ENCODE measurements around the gene NADK. TPM values are rescaled to one million over a fixed set of nuclear protein-coding genes. Genes with fewer than 3 reads are reported as not detected.

NADK gene
- total RNA-seq, 1 experiment from 2014 or later, result 101 TPM

DNA sequence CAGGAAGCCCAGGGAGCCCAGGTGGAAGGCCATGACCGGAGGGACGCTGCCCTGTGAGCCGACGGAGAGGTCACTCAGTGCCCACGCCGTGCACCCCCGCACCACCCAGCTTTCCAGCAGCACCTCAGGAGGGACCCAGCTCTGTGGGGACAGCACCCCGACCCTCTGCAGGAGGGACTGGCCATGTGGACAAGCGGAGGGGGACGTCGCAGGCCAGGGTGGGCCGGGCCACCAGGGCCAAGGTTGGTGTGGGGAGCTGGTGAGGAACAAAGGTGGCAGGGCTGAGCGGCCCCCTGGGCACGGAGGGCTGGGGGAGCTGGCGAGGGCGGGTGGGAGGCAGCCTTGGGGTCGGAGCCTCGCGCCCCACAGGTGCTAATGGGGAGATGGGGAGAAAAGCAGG, 22.8 kb downstream of the NADK start:
- DNase-seq (ENCODE audit: low read depth, low spot score), result no peak
- H3K27me3 ChIP-seq (ENCODE audit: control insufficient read depth, insufficient read depth, low read length), result no peaks in the 10 kb centered on the region
- no peak overlapping the region for H3K4me3 ChIP-seq (ENCODE audit: low read depth in 2 of 2, low read length in 2 of 2)
- in situ Hi-C loops (cut with HindIII; ENCODE audit: low pct_unique_long_range_greater_than_20kb, low sequenced_read_pairs) (no loop called here), intact Hi-C loops (cut with micrococcal nuclease; ENCODE audit: unreplicated experiment) (no loop called here)
- H3K27ac ChIP-seq (ENCODE audit: low read length), result no peak overlapping the region
- no peaks in the 10 kb centered on the region for H3K36me3 ChIP-seq (ENCODE audit: control insufficient read depth, insufficient read depth, low read length)
- TF ChIP-seq TCF7L2 (IDR thresholded peaks at IDR 0.05; ENCODE audit: low read depth, low read length) (no peak), SIN3A (IDR thresholded peaks at IDR 0.05; ENCODE audit: borderline replicate concordance, insufficient read depth, low read depth, low read length) (no peak), POLR2AphosphoS5 (IDR thresholded peaks at IDR 0.05; ENCODE audit: low read depth, low read length) (no peak)
- TF ChIP-seq, protein P1, sequence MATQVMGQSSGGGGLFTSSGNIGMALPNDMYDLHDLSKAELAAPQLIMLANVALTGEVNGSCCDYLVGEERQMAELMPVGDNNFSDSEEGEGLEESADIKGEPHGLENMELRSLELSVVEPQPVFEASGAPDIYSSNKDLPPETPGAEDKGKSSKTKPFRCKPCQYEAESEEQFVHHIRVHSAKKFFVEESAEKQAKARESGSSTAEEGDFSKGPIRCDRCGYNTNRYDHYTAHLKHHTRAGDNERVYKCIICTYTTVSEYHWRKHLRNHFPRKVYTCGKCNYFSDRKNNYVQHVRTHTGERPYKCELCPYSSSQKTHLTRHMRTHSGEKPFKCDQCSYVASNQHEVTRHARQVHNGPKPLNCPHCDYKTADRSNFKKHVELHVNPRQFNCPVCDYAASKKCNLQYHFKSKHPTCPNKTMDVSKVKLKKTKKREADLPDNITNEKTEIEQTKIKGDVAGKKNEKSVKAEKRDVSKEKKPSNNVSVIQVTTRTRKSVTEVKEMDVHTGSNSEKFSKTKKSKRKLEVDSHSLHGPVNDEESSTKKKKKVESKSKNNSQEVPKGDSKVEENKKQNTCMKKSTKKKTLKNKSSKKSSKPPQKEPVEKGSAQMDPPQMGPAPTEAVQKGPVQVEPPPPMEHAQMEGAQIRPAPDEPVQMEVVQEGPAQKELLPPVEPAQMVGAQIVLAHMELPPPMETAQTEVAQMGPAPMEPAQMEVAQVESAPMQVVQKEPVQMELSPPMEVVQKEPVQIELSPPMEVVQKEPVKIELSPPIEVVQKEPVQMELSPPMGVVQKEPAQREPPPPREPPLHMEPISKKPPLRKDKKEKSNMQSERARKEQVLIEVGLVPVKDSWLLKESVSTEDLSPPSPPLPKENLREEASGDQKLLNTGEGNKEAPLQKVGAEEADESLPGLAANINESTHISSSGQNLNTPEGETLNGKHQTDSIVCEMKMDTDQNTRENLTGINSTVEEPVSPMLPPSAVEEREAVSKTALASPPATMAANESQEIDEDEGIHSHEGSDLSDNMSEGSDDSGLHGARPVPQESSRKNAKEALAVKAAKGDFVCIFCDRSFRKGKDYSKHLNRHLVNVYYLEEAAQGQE (IDR thresholded peaks at IDR 0.05; ENCODE audit: insufficient read depth in 1 of 2, low read depth in 2 of 2, low read length in 1 of 2), result no peak
- TF ChIP-seq, protein P2, sequence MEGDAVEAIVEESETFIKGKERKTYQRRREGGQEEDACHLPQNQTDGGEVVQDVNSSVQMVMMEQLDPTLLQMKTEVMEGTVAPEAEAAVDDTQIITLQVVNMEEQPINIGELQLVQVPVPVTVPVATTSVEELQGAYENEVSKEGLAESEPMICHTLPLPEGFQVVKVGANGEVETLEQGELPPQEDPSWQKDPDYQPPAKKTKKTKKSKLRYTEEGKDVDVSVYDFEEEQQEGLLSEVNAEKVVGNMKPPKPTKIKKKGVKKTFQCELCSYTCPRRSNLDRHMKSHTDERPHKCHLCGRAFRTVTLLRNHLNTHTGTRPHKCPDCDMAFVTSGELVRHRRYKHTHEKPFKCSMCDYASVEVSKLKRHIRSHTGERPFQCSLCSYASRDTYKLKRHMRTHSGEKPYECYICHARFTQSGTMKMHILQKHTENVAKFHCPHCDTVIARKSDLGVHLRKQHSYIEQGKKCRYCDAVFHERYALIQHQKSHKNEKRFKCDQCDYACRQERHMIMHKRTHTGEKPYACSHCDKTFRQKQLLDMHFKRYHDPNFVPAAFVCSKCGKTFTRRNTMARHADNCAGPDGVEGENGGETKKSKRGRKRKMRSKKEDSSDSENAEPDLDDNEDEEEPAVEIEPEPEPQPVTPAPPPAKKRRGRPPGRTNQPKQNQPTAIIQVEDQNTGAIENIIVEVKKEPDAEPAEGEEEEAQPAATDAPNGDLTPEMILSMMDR (IDR thresholded peaks at IDR 0.05), result no peak
- CTCF ChIA-PET, result no interaction called here
- ATAC-seq, result no peak
- no peaks in the 10 kb centered on the region for H3K4me1 ChIP-seq (ENCODE audit: control insufficient read depth, insufficient read depth, low read length)
- no peaks in the 10 kb centered on the region for H3K9me3 ChIP-seq (ENCODE audit: control insufficient read depth, insufficient read depth, low read depth, low read length)
- BruUV-seq (replicated peaks), result no TSS peak
- POLR2A ChIA-PET, result no interaction called here

DNA sequence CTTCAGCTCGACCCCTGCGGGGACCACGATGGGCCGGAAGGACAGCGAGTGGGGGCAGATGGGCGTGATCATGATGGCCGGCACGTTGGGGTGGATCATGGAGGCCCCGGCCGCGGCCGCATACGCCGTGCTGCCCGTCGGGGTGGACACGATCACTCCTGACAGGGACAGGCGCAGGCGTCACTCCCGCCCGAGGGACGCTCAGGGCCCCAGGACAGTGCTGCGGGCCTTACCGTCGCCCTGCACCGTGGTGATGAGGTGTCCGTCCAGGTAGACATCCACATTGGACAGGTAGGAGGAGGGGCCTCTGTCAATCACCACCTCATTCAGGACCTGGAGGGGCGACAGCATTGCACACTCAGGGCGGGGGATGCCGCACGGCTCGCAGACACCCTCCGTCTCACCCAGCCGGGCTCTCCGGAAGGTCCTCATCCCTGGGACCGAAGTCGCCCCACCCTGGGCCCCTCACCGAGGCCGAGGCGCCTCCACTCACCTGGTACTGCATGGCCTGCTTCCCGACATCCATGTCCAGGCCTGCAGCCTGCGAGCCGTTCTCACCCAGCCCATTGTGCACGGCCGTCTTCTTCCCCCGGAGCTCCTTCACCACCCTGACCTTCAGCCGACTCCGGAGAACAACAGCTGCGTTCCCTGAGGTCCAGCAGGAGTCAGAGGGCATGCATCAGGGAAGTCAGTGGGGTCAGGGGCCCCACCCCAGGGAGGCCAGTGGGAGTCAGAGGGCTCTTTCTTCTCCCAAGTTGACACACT, 24.0 kb downstream of the NADK start:
- intact Hi-C loops (cut with micrococcal nuclease; ENCODE audit: unreplicated experiment), result no loop called here
- Histone ChIP-seq H3K4me3 (ENCODE audit: low read depth in 2 of 2, low read length in 2 of 2) (no peak overlapping the region), H3K4me1 (ENCODE audit: control insufficient read depth, insufficient read depth, low read length) (no peaks in the 10 kb centered on the region), H3K27ac (ENCODE audit: low read length) (no peak overlapping the region), H3K9me3 (ENCODE audit: control insufficient read depth, insufficient read depth, low read depth, low read length) (no peaks in the 10 kb centered on the region), H3K36me3 (ENCODE audit: control insufficient read depth, insufficient read depth, low read length) (no peaks in the 10 kb centered on the region), H3K27me3 (ENCODE audit: control insufficient read depth, insufficient read depth, low read length) (no peaks in the 10 kb centered on the region)
- TF ChIP-seq, protein P1 (IDR thresholded peaks at IDR 0.05; ENCODE audit: insufficient read depth in 1 of 2, low read depth in 2 of 2, low read length in 1 of 2), result no peak
- DNase-seq (ENCODE audit: low read depth, low spot score) (no peak), ATAC-seq (no peak)
- CTCF ChIA-PET, result interaction anchor here (0.6 kb wide), 1 partner anchor 25 kb away, joined by 8 read pairs; no protein-coding TSS in a partner anchor
- POLR2A ChIA-PET, result no interaction called here
- BruUV-seq (replicated peaks), result no TSS peak
- in situ Hi-C loops (cut with HindIII; ENCODE audit: low pct_unique_long_range_greater_than_20kb, low sequenced_read_pairs), result no loop called here

Data from Panc1 (cell line).